HG02610 (cell line): ENCODE measurements around the gene DNMT3A.

Experiments
- ATAC-seq: cut with Tn5 transposase; IDR thresholded peaks from one replicate; pipeline ENCODE4 v1.9.1; 2021; ENCODE audit warnings: mild to moderate bottlenecking, moderate library complexity; ENCODE audit not compliant: unreplicated experiment

DNMT3A gene

DNA sequence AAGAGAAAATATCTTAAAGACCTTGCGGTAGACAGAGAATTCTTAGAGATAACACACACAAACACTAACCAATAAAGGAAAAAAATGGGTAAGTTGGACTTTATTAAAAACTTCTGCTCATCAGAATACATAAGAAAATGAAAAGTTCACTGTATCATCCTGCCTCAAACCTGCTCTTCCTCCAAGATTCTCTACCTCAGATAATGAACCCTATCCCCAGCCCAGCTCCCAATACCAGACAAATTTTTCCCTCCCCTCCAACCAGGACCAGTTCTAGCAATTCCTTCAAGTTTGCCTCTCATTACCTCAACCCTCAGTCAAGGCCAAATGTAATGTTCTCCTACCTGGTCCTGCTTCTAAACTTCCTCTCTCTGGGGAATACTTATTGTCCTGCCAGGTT lies 79.4 kb downstream of the DNMT3A start:
- ATAC-seq: no peak

DNA sequence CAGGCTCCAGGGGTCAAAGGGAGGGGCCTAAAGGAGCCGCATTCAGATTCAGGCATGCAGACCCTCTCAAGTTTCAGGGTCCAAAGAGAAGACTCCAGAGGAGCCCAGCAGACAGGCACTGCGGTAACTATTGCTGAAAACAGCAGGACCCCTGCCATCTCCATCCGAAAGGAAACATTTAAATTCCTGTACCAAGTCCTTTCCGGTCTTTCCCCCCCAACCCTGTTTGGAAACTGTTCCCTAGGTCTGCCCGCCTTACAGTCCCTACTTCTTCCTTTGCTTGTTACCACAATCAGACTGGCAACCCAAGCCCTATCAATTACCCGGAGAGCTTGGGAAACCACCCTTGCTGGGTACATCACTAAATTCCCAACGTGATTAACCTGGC lies 82.0 kb downstream of the DNMT3A start:
- no peak for ATAC-seq

GRCh38 chr2:25258847-25259736 lies 82.6 kb downstream of the DNMT3A start:
- no peak for ATAC-seq

DNA sequence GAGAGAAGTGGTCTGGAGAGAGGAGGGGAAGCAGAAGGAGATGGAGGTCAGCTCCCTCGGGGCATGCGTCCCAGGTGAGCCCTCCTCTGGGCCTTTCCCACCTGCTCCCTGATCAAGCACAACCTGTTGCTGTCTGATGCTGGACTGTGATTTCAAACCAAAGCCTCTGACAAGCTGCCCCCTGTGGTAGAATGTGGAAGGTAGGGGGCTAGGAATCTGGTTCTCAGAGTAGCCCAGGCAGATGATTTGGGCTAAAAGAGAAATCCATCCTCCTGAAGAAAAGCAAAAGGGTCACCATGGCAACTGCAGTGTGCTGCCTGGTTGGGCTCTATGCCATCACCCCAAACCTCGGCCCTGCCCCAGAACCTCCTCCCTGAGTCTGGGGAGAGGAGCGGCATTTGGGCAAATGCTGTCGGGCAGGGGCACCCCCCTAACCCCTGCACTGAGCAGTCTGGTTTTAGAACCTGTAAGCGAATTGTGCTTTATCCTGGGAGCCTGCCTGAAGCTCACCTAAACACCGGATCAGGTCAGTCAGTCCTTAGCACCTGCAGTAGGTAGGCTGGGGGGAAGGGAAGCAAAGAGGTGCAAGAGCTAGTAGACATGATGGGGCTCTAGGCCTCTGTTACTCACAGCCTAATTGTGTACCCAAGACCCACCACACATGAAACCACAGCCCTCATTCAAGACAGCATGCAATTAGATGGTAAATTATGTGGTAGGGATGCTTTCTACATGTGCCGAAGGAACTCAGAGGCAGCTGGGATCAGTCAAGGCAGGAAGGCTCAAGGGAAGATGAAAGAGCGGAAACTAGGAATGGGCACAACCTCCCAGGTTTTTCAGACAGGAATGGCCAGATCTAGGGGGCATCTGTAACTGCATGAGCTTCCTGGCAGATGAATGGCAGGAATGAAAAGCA lies 83.5 kb downstream of the DNMT3A start:
- no peak for ATAC-seq

- ATAC-seq: no peak
Observed at GRCh38 chr2:25257032-25257552, 84.6 kb downstream of the DNMT3A start.

DNA sequence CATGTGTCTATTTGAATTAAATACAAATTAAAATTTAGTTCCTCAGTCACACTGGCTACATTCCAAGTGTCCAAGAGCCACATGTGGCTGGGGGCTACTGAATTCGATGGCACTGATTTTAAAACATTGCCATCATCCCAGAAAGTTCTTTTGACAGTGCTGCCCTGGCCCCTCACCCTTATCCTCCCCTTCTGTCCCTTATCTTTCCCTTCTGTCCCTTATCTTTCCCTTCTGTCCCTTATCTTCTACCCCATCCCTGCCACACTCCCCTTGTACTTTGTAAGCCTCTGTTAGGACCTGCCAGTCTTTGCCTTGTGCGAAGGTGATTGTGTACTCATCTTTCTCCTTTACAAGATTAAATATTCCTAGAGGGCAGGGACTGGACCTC lies 85.2 kb downstream of the DNMT3A start:
- ATAC-seq: no peak

DNA sequence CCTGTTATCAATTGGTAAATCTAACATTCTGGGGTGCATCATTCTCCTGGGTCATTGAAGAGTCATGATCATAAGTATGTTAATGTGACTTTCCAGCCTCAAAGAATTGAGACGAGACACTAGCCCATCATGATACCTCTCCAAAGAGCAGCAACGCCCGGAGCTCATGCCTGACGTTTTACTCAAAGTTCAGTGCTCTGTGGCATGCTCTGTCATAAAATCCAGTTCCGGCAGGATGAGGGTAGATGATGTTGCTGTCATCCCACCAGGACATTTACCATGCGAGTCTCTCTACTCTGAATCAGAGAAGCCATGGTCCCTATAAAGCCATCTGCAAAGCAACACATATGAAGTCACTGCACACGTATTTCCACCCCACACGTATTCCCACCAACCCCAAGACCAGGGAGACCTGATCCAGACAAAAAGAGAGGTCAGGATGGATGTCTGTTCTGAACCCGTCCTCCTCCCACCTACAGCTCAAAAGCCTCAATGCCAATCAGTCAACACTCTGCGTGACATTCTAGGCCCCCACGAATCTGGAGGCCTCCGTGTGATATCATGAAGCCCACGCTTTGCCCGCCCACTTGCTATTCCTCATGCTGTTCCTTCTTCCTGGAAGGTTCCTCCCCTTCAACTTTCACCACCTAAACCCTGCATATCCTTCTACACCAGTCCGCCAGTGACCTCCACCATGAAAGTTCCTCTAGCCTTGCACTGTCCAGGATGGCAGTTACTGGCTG lies 85.8 kb downstream of the DNMT3A start:
- ATAC-seq: no peak

DNA sequence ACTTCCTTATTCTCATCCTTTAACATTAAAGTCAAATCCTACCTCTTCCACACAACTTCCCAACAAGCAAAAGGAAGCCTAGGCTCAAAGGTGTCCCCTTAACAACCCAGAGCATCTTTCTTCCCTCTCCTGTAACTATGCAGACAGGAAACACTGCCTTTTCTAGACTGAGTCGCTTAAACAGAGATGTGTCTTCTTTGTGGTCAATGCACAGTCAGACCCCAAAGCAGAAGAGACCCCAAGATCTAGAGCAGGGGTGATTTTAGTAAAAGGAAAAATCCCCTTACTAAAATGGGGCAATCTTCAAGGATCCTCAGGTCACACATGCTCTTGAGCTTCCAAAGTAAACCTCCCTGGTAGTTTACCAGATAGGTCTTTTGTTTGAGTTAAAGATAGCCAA lies 86.8 kb downstream of the DNMT3A start:
- no peak for ATAC-seq

DNA sequence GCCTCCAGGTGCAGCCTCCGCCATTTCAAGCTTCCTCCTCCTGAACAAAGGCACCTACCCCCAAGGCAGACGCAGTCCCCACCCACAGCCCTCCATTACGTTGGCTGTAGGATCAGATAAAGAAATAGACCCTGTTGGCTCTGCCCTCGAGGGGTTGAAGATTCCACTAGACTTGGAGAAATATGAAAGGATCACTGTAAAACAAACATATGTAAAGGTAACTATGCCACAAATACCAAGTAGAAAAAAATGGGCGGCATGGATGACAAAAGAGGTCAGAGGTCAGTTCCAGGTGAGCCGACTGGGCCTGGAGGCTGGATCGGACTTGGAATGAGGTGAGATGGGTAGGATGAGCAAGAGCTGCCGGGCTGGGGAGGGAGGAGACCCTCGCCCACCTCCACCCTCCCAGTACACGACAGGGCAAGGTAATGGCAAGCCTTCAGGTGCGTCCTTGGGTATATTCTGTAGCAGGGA lies 88.5 kb downstream of the DNMT3A start:
- ATAC-seq: no peak

GRCh38 chr2:25252291-25253152 lies 89.2 kb downstream of the DNMT3A start:
- ATAC-seq: no peak

GRCh38 chr2:25251422-25252273 lies 90.1 kb downstream of the DNMT3A start:
- no peak for ATAC-seq

GRCh38 chr2:25251071-25251421 lies 90.7 kb downstream of the DNMT3A start:
- ATAC-seq: no peak

DNA sequence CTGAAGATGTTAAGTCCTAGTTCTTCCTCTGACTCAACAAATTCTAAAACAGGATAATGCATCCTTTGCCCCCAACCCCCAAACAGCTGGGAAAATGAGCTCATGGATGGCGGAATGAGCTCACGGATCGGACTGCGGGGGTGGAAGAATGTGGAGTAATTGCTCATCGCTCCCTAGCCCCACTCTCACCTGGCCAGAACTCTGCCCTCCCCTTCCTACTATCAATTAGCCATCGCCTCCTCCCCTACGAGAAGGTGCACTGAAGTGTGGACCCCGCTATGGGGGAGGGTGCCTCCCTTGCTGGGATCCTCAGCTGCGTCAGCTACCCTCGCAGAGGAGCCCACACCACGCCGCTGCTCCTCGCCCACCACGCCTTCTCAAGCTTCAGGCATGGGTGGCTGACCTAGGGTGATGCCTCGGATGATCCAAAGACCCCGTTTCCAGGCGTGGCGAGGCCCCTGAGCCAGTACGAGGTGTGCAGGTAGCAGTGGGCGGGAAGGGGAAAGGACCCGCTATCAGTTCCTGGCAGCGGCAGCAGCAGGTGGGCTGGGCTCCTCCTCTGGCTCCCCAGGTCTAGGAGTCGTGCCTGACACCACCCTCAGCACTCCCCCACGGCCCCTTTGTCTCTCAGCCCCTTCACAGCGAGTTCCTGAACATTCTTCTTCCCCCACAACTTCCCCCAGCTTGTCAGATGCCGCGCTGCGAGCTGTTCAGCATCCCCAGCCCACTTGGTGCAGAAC lies 91.2 kb downstream of the DNMT3A start:
- no peak for ATAC-seq

GRCh38 chr2:25249785-25250184 lies 91.9 kb downstream of the DNMT3A start:
- no peak for ATAC-seq

GRCh38 chr2:25247792-25248512 lies 93.8 kb downstream of the DNMT3A start:
- ATAC-seq: no peak

DNA sequence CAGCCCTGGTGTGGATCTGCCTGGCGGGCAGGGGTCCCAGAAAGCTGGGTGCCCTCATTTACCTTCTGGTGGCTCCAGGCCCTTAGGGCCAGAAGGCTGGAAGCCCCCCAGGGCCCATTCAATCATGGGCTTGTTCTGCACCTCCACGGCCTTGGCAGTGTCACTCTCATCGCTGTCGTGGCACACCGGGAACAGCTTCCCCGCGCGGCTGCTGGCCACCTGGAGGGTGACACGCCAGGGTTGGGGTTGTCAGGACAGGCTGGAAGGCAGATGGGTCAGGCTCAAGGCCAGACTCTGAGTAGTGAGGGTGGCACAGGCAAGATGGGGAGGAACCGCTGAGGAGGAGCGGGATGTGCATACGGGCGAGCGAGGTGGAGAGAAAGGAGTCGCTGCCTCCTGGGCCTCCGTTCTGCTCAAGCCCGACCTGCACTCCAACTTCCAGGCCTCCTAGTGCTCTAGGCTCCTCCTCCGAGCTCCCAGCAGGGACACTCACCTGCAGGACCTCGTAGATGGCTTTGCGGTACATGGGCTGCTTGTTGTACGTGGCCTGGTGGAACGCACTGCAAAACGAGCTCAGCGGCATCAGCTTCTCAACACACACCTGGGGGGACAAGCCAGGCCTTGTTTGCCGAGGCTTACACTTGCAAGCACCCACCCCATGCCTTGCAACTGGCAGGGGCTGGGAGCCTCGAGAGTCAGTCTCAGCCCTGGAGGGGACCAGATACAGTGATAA lies 95.0 kb downstream of the DNMT3A start:
- no peak for ATAC-seq

DNA sequence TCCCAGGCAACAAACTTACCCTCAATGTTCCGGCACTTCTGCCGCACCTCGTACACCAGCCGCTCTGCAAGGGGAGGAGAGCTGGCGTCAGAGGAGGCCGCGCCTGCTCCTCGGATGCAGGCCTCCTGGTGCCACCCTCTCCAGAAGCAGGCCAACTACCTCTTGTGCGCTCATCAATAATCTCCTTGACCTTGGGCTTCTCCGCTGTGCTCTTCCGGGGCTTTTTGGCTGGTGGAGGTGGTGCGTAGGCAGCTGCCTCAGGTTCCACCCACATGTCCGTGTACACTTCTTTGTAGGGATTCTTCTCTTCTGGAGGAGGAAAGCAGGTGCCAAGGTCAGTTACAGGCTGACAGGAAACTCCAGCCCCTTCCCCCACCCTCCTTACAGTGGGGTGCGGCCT lies 95.7 kb downstream of the DNMT3A start:
- no peak for ATAC-seq
